ENCODE results near the gene PGA5. TPM values are rescaled to one million over a fixed set of nuclear protein-coding genes. Genes with fewer than 3 reads are reported as not detected.
"Not testable (repeated sequence)": the region's sequence is repeated elsewhere in the genome, so short reads cannot be mapped to it uniquely, and the experiment has no call there.

Gene PGA5
- total and polyA plus RNA-seq, 10 of the 15 experiments (the other 5 are each of a cell fraction or from before 2014, with no cell fraction given) = not detected

GRCh38 chr11:61231033-61231432 is 9.9 kb upstream of the PGA5 start:
- BruUV-seq (replicated peaks); H3K27me3 ChIP-seq (replicated peaks in 1 of 2; ENCODE audit: control insufficient read depth in 2 of 2, insufficient read depth in 2 of 2, low read length in 1 of 2); CTCF ChIA-PET; H3K36me3 ChIP-seq (ENCODE audit: control insufficient read depth in 2 of 2, insufficient read depth in 2 of 2, low read length in 1 of 2); ATAC-seq; H3K9me3 ChIP-seq (replicated peaks; ENCODE audit: control insufficient read depth, insufficient read depth, low read length); H3K79me2 ChIP-seq (ENCODE audit: control insufficient read depth, insufficient read depth, low read length); H3K4me2 ChIP-seq (ENCODE audit: control insufficient read depth, insufficient read depth); intact Hi-C loops (cut with micrococcal nuclease; ENCODE audit: unreplicated experiment); DNase-seq (ENCODE audit: low read depth, low spot score); H3K27ac ChIP-seq (ENCODE audit: control insufficient read depth, insufficient read depth); H2AFZ ChIP-seq (ENCODE audit: control insufficient read depth, low read depth, low read length); RAD21 ChIA-PET (ENCODE audit: unreplicated experiment); H4K20me1 ChIP-seq (ENCODE audit: control insufficient read depth, insufficient read depth); H3K4me3 ChIP-seq; POLR2A ChIA-PET; H3K9ac ChIP-seq (ENCODE audit: control insufficient read depth, insufficient read depth, low read length); FAIRE-seq; SMC1A ChIA-PET (ENCODE audit: uncharacterized antibody, unreplicated experiment); H3K4me1 ChIP-seq (ENCODE audit: control insufficient read depth, insufficient read depth, low read length); in situ Hi-C loops (cut with MboI): not testable (repeated sequence)
- WGBS (ENCODE audit: insufficient coverage, insufficient replicate concordance, low lambda C conversion rate, missing lambda C conversion rate) = no CpG with 5 or more reads among the region's 15 CpGs

DNA sequence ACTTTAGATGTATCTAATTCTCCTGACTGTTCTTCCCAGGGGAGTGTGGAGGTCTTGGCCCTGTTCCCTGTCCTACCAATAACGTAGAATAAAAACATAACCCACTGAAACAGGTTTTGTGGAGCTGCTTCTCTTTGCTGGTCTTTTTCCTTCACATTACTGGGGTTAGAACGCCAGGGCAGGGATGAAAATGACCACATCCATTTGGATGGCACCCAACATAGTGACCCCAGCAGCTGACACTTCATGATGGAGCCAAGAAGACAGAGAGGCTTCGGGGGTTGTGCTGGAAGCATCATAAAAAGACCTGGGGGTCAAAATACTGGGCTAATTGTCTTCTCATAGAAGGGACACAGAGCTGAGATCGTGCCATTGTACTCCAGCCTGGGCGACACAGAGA is 9.4 kb upstream of the PGA5 start:
- BruUV-seq (replicated peaks); H3K27me3 ChIP-seq (replicated peaks in 1 of 2; ENCODE audit: control insufficient read depth in 2 of 2, insufficient read depth in 2 of 2, low read length in 1 of 2); H3K9ac ChIP-seq (ENCODE audit: control insufficient read depth, insufficient read depth, low read length); CTCF ChIA-PET; H2AFZ ChIP-seq (ENCODE audit: control insufficient read depth, low read depth, low read length); ATAC-seq; H3K27ac ChIP-seq (ENCODE audit: control insufficient read depth, insufficient read depth); RAD21 ChIA-PET (ENCODE audit: unreplicated experiment); in situ Hi-C loops (cut with MboI); POLR2A ChIA-PET; H3K4me1 ChIP-seq (ENCODE audit: control insufficient read depth, insufficient read depth, low read length); H3K9me3 ChIP-seq (replicated peaks; ENCODE audit: control insufficient read depth, insufficient read depth, low read length); H3K36me3 ChIP-seq (ENCODE audit: control insufficient read depth in 2 of 2, insufficient read depth in 2 of 2, low read length in 1 of 2); H3K4me2 ChIP-seq (ENCODE audit: control insufficient read depth, insufficient read depth); SMC1A ChIA-PET (ENCODE audit: uncharacterized antibody, unreplicated experiment); intact Hi-C loops (cut with micrococcal nuclease; ENCODE audit: unreplicated experiment); DNase-seq (ENCODE audit: low read depth, low spot score); H4K20me1 ChIP-seq (ENCODE audit: control insufficient read depth, insufficient read depth); H3K4me3 ChIP-seq; H3K79me2 ChIP-seq (ENCODE audit: control insufficient read depth, insufficient read depth, low read length); FAIRE-seq: not testable (repeated sequence)
- no CpG with 5 or more reads among the region's 5 CpGs for WGBS (ENCODE audit: insufficient coverage, insufficient replicate concordance, low lambda C conversion rate, missing lambda C conversion rate)

DNA sequence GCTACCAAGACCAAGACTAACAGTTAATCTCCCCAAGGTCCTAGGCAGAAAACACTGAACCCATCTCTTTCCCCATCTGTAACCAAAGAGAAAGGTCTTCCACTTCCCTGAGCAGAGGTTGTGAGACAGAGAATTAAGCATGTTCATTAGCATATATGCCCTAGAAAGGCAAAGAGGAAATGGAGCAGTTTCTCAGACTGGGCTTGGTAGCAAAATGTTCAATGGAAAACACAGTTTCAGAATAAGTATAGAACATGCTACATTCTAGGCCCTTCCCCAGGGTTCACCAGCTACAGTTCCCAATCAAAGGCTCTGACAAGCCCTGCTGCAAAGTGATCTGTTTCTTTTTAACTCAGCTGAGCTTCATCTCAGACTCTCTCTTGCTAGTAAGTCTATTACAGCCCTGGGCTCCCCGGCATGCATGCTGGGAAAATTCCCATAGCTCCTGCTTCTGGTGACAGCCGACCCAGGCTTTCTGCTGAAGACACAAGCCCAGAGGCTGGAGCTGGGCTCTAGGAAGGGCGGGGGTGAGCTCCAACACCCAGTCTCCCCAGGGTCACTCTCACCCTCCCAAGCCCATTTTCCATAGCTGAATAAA is 8.3 kb upstream of the PGA5 start:
- H3K4me3 ChIP-seq; H3K4me1 ChIP-seq (ENCODE audit: control insufficient read depth, insufficient read depth, low read length); H3K4me2 ChIP-seq (ENCODE audit: control insufficient read depth, insufficient read depth); FAIRE-seq; RAD21 ChIA-PET (ENCODE audit: unreplicated experiment); intact Hi-C loops (cut with micrococcal nuclease; ENCODE audit: unreplicated experiment); H3K36me3 ChIP-seq (ENCODE audit: control insufficient read depth in 2 of 2, insufficient read depth in 2 of 2, low read length in 1 of 2); SMC1A ChIA-PET (ENCODE audit: uncharacterized antibody, unreplicated experiment); DNase-seq (ENCODE audit: low read depth, low spot score); H3K9me3 ChIP-seq (replicated peaks; ENCODE audit: control insufficient read depth, insufficient read depth, low read length); BruUV-seq (replicated peaks); H3K79me2 ChIP-seq (ENCODE audit: control insufficient read depth, insufficient read depth, low read length); H4K20me1 ChIP-seq (ENCODE audit: control insufficient read depth, insufficient read depth); H3K27ac ChIP-seq (ENCODE audit: control insufficient read depth, insufficient read depth); CTCF ChIA-PET; POLR2A ChIA-PET; in situ Hi-C loops (cut with MboI); H3K27me3 ChIP-seq (replicated peaks in 1 of 2; ENCODE audit: control insufficient read depth in 2 of 2, insufficient read depth in 2 of 2, low read length in 1 of 2); H3K9ac ChIP-seq (ENCODE audit: control insufficient read depth, insufficient read depth, low read length); H2AFZ ChIP-seq (ENCODE audit: control insufficient read depth, low read depth, low read length); ATAC-seq: not testable (repeated sequence)
- WGBS (ENCODE audit: insufficient coverage, insufficient replicate concordance, low lambda C conversion rate, missing lambda C conversion rate) = no CpG with 5 or more reads among the region's 3 CpGs

DNA sequence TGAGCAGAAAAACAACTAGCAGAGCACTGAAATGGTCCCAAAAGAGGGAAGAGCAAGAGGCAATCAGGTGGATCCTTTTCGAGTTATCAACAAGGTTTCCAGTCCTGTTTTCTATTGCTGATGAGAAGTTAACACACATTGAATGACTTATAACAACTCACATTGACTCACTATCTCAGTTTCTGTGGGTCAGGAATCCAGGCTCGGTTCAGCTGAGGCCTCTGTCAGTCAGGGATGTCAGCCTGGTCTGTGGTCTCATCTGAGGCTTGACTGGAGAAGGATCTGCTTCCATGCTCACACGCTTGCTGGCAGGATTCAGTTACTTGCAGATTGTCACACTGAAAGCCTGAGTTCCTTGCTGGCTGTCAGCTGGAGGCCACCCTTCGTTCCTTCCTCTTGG is 3.8 kb upstream of the PGA5 start:
- FAIRE-seq; RAD21 ChIA-PET (ENCODE audit: unreplicated experiment); ATAC-seq; CTCF ChIA-PET; in situ Hi-C loops (cut with MboI); H3K4me2 ChIP-seq (ENCODE audit: control insufficient read depth, insufficient read depth); H3K4me3 ChIP-seq; POLR2A ChIA-PET; H3K27me3 ChIP-seq (replicated peaks in 1 of 2; ENCODE audit: control insufficient read depth in 2 of 2, insufficient read depth in 2 of 2, low read length in 1 of 2); H3K36me3 ChIP-seq (ENCODE audit: control insufficient read depth in 2 of 2, insufficient read depth in 2 of 2, low read length in 1 of 2); H4K20me1 ChIP-seq (ENCODE audit: control insufficient read depth, insufficient read depth); H3K9ac ChIP-seq (ENCODE audit: control insufficient read depth, insufficient read depth, low read length); H3K4me1 ChIP-seq (ENCODE audit: control insufficient read depth, insufficient read depth, low read length); H3K27ac ChIP-seq (ENCODE audit: control insufficient read depth, insufficient read depth); DNase-seq (ENCODE audit: low read depth, low spot score); SMC1A ChIA-PET (ENCODE audit: uncharacterized antibody, unreplicated experiment); H2AFZ ChIP-seq (ENCODE audit: control insufficient read depth, low read depth, low read length); H3K79me2 ChIP-seq (ENCODE audit: control insufficient read depth, insufficient read depth, low read length); BruUV-seq (replicated peaks); intact Hi-C loops (cut with micrococcal nuclease; ENCODE audit: unreplicated experiment); H3K9me3 ChIP-seq (replicated peaks; ENCODE audit: control insufficient read depth, insufficient read depth, low read length): not testable (repeated sequence)
- WGBS (ENCODE audit: insufficient coverage, insufficient replicate concordance, low lambda C conversion rate, missing lambda C conversion rate) = no CpG with 5 or more reads among the region's 4 CpGs
